ENCODE data around the gene NRARP.

NRARP gene

DNA sequence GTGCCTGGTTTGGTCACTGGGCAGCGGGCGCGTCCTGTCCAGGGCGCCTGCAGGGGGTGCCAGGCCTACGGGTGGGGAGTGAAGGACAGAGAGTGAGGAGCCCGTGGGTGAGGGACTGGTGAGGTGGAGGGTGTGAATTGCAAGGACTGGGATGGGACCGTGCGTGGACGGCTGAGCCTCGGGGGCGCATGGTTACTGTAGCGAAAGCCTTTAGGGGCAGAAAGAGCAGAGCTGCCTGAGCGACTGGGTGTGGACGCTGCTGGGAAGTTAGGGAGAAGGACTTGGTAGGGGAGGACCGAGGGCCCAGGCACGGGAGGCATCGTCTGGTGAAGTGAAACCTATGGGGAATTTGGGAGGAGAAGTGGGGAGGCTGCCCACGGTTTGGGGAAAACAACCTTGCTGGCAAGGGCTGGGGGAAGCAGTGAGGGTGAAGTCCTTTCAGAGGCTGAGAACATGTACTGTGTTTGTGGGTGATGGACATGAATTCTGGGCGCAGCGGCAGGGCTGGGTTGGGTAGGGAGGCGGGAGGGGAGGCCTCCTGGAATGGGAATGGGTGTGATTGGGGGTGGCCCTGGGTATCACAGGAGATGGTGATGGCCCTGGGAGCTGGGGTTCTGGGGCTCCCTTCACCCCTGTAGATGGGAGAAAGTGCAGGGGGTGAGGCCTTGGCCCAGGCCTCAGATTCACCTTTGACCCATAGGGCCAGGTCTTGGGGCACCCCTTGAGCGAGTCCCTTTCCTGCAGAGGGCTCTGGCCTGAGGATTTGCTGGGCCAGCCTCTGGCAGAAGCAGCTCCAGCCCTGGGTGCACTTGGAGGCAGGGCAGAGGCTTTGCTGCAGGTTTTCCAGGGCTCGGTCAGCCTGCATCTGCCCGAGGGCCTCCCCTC, 26.2 kb downstream of the NRARP start:
- Histone ChIP-seq H3K4me3 (ENCODE audit: low read length) (no peak overlapping the region), H3K9ac (ENCODE audit: low read depth, low read length) (peak overlapping the region; percentile 79; the same call in 1 of the 2 replicates), H3K36me3 (ENCODE audit: insufficient read depth, low read depth, low read length) (peaks cover 10% of the 10 kb centered on the region)

GRCh38 chr9:137275203-137275587, 26.9 kb downstream of the NRARP start:
- Histone ChIP-seq H3K27me3 (ENCODE audit: insufficient read depth, low read length) (peaks cover 27% of the 10 kb centered on the region; the same call in 1 of the 2 replicates), H3K4me1 (ENCODE audit: insufficient read depth, low read length) (peaks cover 14% of the 10 kb centered on the region), H3K9ac (ENCODE audit: low read depth, low read length) (no peak overlapping the region), H3K36me3 (ENCODE audit: insufficient read depth, low read depth, low read length) (peaks cover 12% of the 10 kb centered on the region), H3K27ac (ENCODE audit: low read length) (no peak overlapping the region), H3K4me3 (ENCODE audit: low read length) (no peak overlapping the region), H3K9me3 (ENCODE audit: insufficient read depth, low read depth, low read length) (no peaks in the 10 kb centered on the region)

More for the DNA sequence above, 26.2 kb downstream of the NRARP start:
- Histone ChIP-seq H3K27ac (ENCODE audit: low read length) (peak overlapping the region; percentile 84), H3K9me3 (ENCODE audit: insufficient read depth, low read depth, low read length) (no peaks in the 10 kb centered on the region), H3K27me3 (ENCODE audit: insufficient read depth, low read length) (peaks cover 32% of the 10 kb centered on the region; the same call in 1 of the 2 replicates), H3K4me1 (ENCODE audit: insufficient read depth, low read length) (peaks cover 14% of the 10 kb centered on the region)

DNA sequence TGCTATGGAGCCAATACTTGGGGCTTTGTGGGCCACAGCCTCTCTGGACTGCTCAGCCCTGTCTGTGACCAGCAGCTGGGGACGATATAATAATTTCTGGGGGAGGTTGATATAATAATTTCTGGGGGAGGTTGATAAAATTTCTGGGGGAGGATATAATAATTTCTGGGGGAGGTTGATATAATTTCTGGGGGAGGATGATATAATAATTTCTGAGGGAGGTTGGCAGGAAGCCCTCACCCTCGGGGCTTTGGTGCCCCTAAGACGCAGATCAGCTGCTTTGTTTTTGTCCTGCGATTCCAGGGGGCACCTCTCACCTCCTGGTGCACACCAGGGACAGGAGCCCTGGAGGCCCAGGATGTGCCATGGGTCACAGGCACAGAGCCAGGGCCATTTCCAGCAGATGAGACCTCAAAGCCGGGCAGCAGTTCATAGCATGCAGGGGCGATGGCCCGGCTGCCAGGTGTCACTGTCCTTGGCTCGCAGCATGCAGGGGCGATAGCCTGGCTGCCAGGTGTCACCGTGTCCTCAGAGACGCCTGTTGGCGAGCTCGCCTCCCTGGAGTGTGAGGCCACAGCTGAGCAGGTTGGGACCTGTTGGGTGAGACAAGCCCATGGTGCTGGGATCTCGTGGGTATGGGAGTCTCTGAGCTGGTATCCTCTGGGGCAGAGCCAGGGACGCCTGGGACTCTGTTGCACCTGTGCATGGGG, 28.3 kb downstream of the NRARP start:
- H3K27me3 ChIP-seq (ENCODE audit: insufficient read depth, low read length) = peaks cover 12% of the 10 kb centered on the region; the same call in 1 of the 2 replicates
- no peak overlapping the region for H3K9ac ChIP-seq (ENCODE audit: low read depth, low read length)
- H3K36me3 ChIP-seq (ENCODE audit: insufficient read depth, low read depth, low read length) = peaks cover 21% of the 10 kb centered on the region
- H3K4me1 ChIP-seq (ENCODE audit: insufficient read depth, low read length) = peaks cover 14% of the 10 kb centered on the region
- no peak overlapping the region for H3K4me3 ChIP-seq (ENCODE audit: low read length)
- no peaks in the 10 kb centered on the region for H3K9me3 ChIP-seq (ENCODE audit: insufficient read depth, low read depth, low read length)
- H3K27ac ChIP-seq (ENCODE audit: low read length) = no peak overlapping the region

GRCh38 chr9:137273095-137273490, 29.0 kb downstream of the NRARP start:
- Histone ChIP-seq H3K9me3 (ENCODE audit: insufficient read depth, low read depth, low read length) (no peaks in the 10 kb centered on the region), H3K4me1 (ENCODE audit: insufficient read depth, low read length) (peaks cover 14% of the 10 kb centered on the region), H3K9ac (ENCODE audit: low read depth, low read length) (no peak overlapping the region), H3K36me3 (ENCODE audit: insufficient read depth, low read depth, low read length) (peaks cover 24% of the 10 kb centered on the region), H3K4me3 (ENCODE audit: low read length) (no peak overlapping the region), H3K27me3 (ENCODE audit: insufficient read depth, low read length) (peaks cover 6% of the 10 kb centered on the region; the same call in 1 of the 2 replicates), H3K27ac (ENCODE audit: low read length) (no peak overlapping the region)

DNA sequence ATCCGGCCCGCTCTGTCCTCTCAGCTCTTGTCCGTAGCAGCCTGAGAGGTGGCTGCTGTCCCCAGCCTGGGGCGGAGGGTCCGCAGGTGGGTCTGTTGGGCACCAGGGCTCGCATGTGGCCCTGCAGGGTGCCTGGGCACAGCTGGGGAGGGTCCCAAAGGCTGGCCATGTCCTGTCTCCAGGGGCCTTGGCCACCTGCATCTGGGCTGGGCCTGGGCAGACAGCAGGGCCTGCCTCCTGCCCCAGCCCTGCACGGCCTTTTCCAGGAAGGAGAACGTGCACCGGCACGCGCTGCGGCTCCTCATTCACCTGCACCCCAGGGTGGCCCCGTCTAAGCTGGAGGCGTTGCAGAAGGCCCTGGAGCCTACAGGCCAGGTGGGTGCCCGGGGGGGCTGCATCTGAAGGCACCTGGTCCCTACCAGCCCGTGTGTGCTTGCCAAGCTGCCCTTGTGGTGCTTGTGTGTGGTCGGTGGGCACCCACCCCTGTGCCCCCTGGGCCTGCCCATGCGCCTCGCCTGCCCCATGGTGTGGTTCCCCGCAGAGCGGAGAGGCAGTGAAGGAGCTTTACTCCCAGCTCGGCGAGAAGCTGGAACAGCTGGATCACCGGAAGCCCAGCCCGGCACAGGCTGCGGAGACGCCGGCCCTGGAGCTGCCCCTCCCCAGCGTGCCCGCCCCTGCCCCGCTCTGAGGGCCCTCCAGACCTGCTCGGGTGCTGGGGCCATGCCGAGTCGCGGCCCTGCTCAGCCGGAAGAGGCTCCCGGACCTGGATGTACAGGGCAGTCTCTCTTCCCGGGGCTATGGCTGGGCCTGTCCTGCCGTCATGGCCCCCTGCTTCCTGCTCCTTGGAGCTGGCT, 29.6 kb downstream of the NRARP start:
- Histone ChIP-seq H3K27me3 (ENCODE audit: insufficient read depth, low read length) (no peaks in the 10 kb centered on the region; the same call in 1 of the 2 replicates), H3K4me1 (ENCODE audit: insufficient read depth, low read length) (peaks cover 14% of the 10 kb centered on the region), H3K27ac (ENCODE audit: low read length) (no peak overlapping the region), H3K4me3 (ENCODE audit: low read length) (no peak overlapping the region), H3K36me3 (ENCODE audit: insufficient read depth, low read depth, low read length) (peaks cover 24% of the 10 kb centered on the region), H3K9me3 (ENCODE audit: insufficient read depth, low read depth, low read length) (no peaks in the 10 kb centered on the region), H3K9ac (ENCODE audit: low read depth, low read length) (no peak overlapping the region)

GRCh38 chr9:137271696-137272076, 30.4 kb downstream of the NRARP start:
- Histone ChIP-seq H3K4me1 (ENCODE audit: insufficient read depth, low read length) (peaks cover 7% of the 10 kb centered on the region), H3K9ac (ENCODE audit: low read depth, low read length) (no peak overlapping the region), H3K4me3 (ENCODE audit: low read length) (no peak overlapping the region), H3K27ac (ENCODE audit: low read length) (no peak overlapping the region), H3K36me3 (ENCODE audit: insufficient read depth, low read depth, low read length) (peaks cover 26% of the 10 kb centered on the region), H3K9me3 (ENCODE audit: insufficient read depth, low read depth, low read length) (no peaks in the 10 kb centered on the region), H3K27me3 (ENCODE audit: insufficient read depth, low read length) (no peaks in the 10 kb centered on the region)

- H3K9me3 ChIP-seq (ENCODE audit: insufficient read depth, low read depth, low read length) = no peaks in the 10 kb centered on the region
- no peak overlapping the region for H3K9ac ChIP-seq (ENCODE audit: low read depth, low read length)
- peaks cover under 1% of the 10 kb centered on the region for H3K4me1 ChIP-seq (ENCODE audit: insufficient read depth, low read length)
- no peak overlapping the region for H3K4me3 ChIP-seq (ENCODE audit: low read length)
- H3K27ac ChIP-seq (ENCODE audit: low read length) = no peak overlapping the region
- H3K27me3 ChIP-seq (ENCODE audit: insufficient read depth, low read length) = no peaks in the 10 kb centered on the region
- peaks cover 28% of the 10 kb centered on the region for H3K36me3 ChIP-seq (ENCODE audit: insufficient read depth, low read depth, low read length)
Observed at GRCh38 chr9:137270929-137271695, 31.0 kb downstream of the NRARP start.

DNA sequence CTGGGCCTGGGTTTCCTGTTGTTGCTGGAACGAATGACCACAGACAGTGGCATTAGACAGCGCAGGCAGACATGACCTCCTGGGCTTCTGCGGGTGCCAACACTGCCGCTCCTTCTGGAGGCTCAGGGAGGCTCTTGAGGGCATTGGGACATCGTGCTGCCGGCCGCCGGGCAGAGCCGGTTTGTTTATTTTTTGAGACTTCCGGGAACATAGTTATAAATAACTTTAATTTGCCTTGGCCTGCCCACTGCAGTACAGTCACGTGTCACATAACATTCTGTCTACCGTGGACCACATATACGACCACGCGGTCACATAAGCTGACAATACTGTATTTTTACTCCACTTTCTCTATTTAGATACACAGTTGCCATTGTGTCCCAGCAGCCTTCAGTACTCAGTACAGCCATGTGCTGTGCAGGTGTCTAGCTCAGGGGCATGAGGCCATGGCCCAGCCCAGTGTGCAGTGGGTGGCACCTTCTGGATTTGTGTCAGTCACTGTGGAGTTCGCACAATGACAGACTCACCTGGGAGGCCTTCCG, 32.8 kb downstream of the NRARP start:
- Histone ChIP-seq H3K9ac (ENCODE audit: low read depth, low read length) (no peak overlapping the region), H3K9me3 (ENCODE audit: insufficient read depth, low read depth, low read length) (no peaks in the 10 kb centered on the region), H3K4me1 (ENCODE audit: insufficient read depth, low read length) (no peaks in the 10 kb centered on the region), H3K36me3 (ENCODE audit: insufficient read depth, low read depth, low read length) (peaks cover 33% of the 10 kb centered on the region), H3K27ac (ENCODE audit: low read length) (no peak overlapping the region), H3K27me3 (ENCODE audit: insufficient read depth, low read length) (no peaks in the 10 kb centered on the region), H3K4me3 (ENCODE audit: low read length) (no peak overlapping the region)

DNA sequence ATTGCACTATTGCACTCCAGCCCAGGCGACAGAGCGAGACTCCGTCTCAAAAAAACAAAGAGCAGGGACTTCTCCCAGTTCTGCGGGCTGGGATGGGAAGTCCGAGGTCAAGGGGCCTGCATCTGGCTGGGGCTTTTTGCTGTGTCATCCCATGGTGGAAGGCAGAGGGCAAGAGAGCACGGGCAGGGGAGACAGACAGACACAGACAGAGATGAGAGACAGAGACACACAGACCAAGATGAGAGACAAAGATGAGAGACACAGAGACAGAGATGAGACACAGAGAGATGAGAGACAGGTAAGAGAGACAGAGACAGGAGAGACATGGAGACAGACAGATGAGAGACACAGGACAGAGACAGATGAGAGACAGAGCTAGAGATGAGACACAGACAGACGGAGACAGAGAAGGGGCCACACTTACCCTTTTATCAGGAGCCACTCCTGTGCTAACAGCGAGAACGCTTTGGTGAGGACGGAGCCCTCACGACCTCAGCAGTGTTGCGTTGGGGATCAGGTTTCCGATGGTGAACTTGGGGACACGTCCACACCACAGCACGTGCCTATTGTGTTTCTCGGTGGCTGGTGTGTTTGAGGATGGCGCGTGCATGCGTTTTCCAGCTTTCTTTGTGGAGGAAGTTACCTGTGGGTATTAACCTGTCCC, 33.4 kb downstream of the NRARP start:
- no peaks in the 10 kb centered on the region for H3K27me3 ChIP-seq (ENCODE audit: insufficient read depth, low read length)
- peaks cover 39% of the 10 kb centered on the region for H3K36me3 ChIP-seq (ENCODE audit: insufficient read depth, low read depth, low read length)
- no peak overlapping the region for H3K27ac ChIP-seq (ENCODE audit: low read length)
- no peaks in the 10 kb centered on the region for H3K4me1 ChIP-seq (ENCODE audit: insufficient read depth, low read length)
- no peak overlapping the region for H3K4me3 ChIP-seq (ENCODE audit: low read length)
- H3K9ac ChIP-seq (ENCODE audit: low read depth, low read length) = no peak overlapping the region
- H3K9me3 ChIP-seq (ENCODE audit: insufficient read depth, low read depth, low read length) = no peaks in the 10 kb centered on the region

GRCh38 chr9:137267933-137268355, 34.1 kb downstream of the NRARP start:
- no peak overlapping the region for H3K4me3 ChIP-seq (ENCODE audit: low read length)
- no peaks in the 10 kb centered on the region for H3K4me1 ChIP-seq (ENCODE audit: insufficient read depth, low read length)
- no peaks in the 10 kb centered on the region for H3K9me3 ChIP-seq (ENCODE audit: insufficient read depth, low read depth, low read length)
- H3K9ac ChIP-seq (ENCODE audit: low read depth, low read length) = no peak overlapping the region
- peaks cover 38% of the 10 kb centered on the region for H3K36me3 ChIP-seq (ENCODE audit: insufficient read depth, low read depth, low read length)
- H3K27ac ChIP-seq (ENCODE audit: low read length) = no peak overlapping the region
- no peaks in the 10 kb centered on the region for H3K27me3 ChIP-seq (ENCODE audit: insufficient read depth, low read length)

All from iPS-20b (cell line).